SJSA1 (cell line): ENCODE data around the gene CENPU. TPM values are rescaled to one million over a fixed set of nuclear protein-coding genes. Genes with fewer than 3 reads are reported as not detected.

ENCODE experiments used
- DNase-seq, 2 experiments: peaks; one replicate each; pipeline ENCODE4 v3.0.0-alpha.2; 2015 to 2020; ENCODE audit warnings: low spot score in 2 of 2, low read depth in 1 of 2
- H3K27ac ChIP-seq: fragments of 250-450 bp; sonication (Bioruptor Pico); 2 replicates; pipeline ENCODE4 v1.5.1; 2020; ENCODE audit warnings: mild to moderate bottlenecking, moderate library complexity
- H3K27me3 ChIP-seq: fragments of 250-450 bp; sonication (Bioruptor Pico); replicated peaks from 2 replicates; pipeline ENCODE4 v1.5.1; 2020; ENCODE audit warnings: mild to moderate bottlenecking, moderate library complexity
- H3K36me3 ChIP-seq: fragments of 250-450 bp; sonication (Bioruptor Pico); 2 replicates; pipeline ENCODE4 v1.5.1; 2020; ENCODE audit warnings: mild to moderate bottlenecking
- H3K4me1 ChIP-seq: fragments of 250-450 bp; sonication (Bioruptor Pico); replicated peaks from 2 replicates; pipeline ENCODE4 v1.6.1; 2021; ENCODE audit warnings: mild to moderate bottlenecking
- H3K4me3 ChIP-seq: fragments of 250-450 bp; sonication (Bioruptor Pico); 2 replicates; pipeline ENCODE4 v1.5.1; 2020; ENCODE audit warnings: mild to moderate bottlenecking
- H3K9me3 ChIP-seq: fragments of 250-450 bp; sonication (Bioruptor Pico); replicated peaks from 2 replicates; pipeline ENCODE4 v1.5.1; 2020; ENCODE audit warnings: mild to moderate bottlenecking
- total RNA-seq: library from RNA; depleted of rRNA; stranded (reverse); fragments of >200 nt; shearing (Covaris generic); gene quantifications from 2 replicates; pipeline ENCODE4 v1.2.3, GENCODE V29; 2014

Gene CENPU
- total RNA-seq, 1 experiment from 2014 or later, result 111 TPM

DNA sequence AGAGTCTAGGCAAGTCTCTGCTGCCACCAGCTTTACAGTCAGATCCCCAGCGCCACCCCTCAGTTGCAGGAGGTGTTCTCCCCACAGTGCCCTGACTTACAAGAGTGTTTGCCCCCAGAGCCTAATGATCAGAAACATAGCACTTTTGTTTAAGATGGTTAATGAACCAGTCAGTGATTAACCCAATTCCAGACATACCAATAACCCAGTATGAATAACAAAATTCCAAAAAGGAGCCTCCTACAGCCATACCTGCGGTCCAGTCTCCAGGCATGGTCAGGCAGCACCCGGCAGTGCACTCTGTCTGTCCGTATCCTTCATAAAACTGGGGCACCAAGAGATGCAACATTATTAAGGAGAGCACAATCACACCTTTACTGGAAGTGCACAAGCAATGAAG lies 30.7 kb upstream of the CENPU start:
- no peaks in the 10 kb centered on the region for H3K27me3 ChIP-seq
- H3K36me3 ChIP-seq, result peaks cover 5% of the 10 kb centered on the region; the same call in 1 of the 2 replicates
- DNase-seq, result no peak
- H3K4me3 ChIP-seq, result no peak overlapping the region
- H3K4me1 ChIP-seq, result peaks cover 38% of the 10 kb centered on the region
- no peak overlapping the region for H3K27ac ChIP-seq
- no peaks in the 10 kb centered on the region for H3K9me3 ChIP-seq

DNA sequence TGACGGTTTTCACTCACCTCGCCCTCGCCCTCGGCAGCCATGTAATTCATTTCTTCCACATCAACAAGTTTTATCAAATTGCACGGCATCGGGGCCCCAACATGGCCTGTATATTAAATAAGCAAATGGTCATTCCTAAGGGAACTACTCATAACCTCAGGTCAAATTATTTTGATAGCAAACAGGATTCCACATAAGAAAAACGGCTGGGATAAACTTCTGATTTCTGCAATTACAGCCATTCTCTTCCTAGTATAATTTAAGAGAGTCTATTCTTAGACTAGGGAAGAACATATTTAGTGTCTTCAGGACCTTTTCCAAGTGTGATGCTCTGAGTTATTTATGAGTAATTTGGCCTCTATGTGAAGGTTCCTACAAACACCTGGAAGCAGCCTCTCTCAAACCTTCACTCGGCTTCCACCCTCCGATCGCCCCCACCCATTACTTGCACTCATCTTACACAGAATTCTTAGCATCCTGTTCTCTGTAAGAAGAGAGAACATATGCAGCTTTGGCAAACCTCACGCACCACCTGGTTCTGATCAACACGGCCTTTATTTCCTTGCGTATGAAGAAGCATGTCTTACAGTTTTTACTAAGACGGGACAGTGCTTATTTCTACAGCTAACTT lies 29.4 kb upstream of the CENPU start:
- DNase-seq, result peak in 1 of 2 experiments; percentile 6
- H3K36me3 ChIP-seq, result peaks cover 5% of the 10 kb centered on the region; the same call in 1 of the 2 replicates
- no peaks in the 10 kb centered on the region for H3K27me3 ChIP-seq

DNA sequence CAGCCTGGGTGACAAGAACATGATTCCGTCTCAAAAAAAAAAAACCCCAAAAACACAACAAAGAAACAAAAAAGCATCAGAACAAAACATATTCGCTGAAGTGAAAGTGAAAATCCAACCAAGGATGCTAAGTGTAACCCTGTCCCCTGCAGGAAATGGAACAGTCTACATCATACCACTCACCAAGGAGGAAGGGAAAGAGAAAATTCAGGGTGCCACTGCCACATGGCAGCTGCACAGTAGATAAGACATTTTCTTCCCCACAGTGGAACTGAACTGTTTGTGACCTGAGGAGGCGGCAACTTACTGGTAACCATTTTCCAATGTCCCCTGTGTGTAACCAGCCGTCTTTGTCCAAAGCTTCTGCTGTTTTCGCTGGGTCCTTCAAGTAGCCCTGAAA lies 28.2 kb upstream of the CENPU start:
- Histone ChIP-seq H3K27me3 (no peaks in the 10 kb centered on the region), H3K4me1 (peaks cover 23% of the 10 kb centered on the region)
- DNase-seq, result no peak

More for the DNA sequence above, 29.4 kb upstream of the CENPU start:
- no peaks in the 10 kb centered on the region for H3K9me3 ChIP-seq
- H3K4me1 ChIP-seq, result peaks cover 34% of the 10 kb centered on the region
- no peak overlapping the region for H3K4me3 ChIP-seq
- no peak overlapping the region for H3K27ac ChIP-seq

DNA sequence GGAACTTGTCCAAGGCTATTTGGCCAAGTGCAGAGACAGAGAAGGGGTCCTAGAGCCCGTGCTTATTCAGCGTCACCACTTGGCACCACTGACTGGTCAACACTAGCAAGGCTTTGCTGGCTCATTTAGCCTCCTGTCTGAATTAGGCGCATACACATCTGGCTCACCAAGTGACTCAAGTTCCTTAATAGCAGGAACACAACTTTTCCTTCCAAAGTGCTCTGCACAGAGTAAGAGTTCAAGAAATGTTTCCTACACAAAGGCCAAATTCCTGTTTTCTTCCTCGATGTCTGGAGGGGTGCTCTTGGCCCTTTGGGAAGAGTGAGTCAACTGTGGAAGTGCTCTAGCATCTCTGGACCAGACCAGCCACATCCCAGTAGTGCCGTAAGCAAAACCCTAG lies 26.8 kb upstream of the CENPU start:
- DNase-seq, result no peak
- no peaks in the 10 kb centered on the region for H3K9me3 ChIP-seq
- H3K27ac ChIP-seq, result no peak overlapping the region
- H3K36me3 ChIP-seq, result peaks cover 3% of the 10 kb centered on the region; the same call in 1 of the 2 replicates
- no peaks in the 10 kb centered on the region for H3K27me3 ChIP-seq
- H3K4me1 ChIP-seq, result peaks cover 20% of the 10 kb centered on the region
- no peak overlapping the region for H3K4me3 ChIP-seq

More for the DNA sequence above, 28.2 kb upstream of the CENPU start:
- H3K27ac ChIP-seq, result no peak overlapping the region
- H3K9me3 ChIP-seq, result no peaks in the 10 kb centered on the region
- H3K4me3 ChIP-seq, result no peak overlapping the region
- peaks cover 5% of the 10 kb centered on the region; the same call in 1 of the 2 replicates for H3K36me3 ChIP-seq

DNA sequence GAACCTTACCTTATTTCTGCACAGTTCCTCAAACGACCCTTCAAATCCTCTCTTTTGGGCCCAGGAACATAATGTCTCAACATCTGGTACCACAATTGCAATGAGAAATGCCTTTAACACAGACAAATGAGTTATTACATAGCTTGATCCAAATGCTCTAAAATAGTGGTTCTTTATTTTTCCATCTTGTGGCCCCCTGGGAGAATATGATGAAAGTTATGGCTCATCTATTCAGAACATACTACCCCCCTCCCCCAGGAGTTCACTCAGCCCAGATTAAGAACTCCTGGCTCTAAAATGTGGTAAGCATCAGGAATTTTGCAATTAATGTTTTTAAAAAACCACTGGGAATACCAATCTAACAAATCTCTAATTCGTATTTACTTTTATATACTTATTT lies 23.9 kb upstream of the CENPU start:
- H3K27me3 ChIP-seq, result no peaks in the 10 kb centered on the region
- DNase-seq, result no peak

DNA sequence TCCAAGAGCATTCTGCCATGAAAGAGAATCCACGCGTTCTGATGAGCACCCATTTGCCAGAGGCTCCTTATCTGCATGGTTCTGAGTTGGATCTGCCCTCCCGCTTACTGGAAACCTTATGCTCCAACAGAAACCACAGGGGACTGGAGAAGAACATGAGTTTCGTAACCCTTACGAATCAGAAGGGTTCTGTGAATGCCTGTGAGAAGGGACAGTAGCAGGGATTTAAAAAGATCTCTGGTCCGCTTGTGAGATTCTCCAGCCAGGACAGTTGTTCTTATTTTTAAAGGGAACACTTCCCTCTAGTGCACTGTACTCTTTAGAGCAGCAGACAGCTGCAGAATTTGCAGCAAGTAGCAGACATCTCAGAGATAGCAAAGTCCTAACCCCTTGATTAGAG lies 22.5 kb upstream of the CENPU start:
- H3K27me3 ChIP-seq, result no peaks in the 10 kb centered on the region
- DNase-seq, result no peak

More for the DNA sequence above, 23.9 kb upstream of the CENPU start:
- H3K36me3 ChIP-seq, result peaks cover 3% of the 10 kb centered on the region; the same call in 1 of the 2 replicates
- no peak overlapping the region for H3K4me3 ChIP-seq
- no peak overlapping the region for H3K27ac ChIP-seq
- H3K4me1 ChIP-seq, result peaks cover 20% of the 10 kb centered on the region
- no peaks in the 10 kb centered on the region for H3K9me3 ChIP-seq

DNA sequence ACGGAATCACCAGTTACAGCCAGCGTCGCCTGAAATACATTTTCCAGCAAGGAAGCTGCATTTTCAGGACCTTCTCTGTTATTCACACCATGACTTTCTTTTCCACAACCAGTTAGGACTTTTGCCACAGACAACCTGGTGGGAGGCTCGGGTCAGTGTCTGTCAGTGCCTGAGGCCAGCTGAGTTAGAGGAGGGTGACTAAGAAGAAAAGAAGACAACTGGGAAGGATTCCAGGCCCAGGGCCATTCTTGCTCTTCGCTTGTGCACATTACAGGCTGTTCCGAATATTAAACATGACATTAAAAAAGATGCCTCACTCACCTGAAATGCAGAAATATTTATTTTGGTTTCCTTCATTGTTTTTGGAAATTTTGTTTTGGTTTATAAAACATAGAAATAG lies 21.4 kb upstream of the CENPU start:
- peaks cover 14% of the 10 kb centered on the region for H3K4me1 ChIP-seq
- no peak overlapping the region for H3K27ac ChIP-seq
- H3K9me3 ChIP-seq, result no peaks in the 10 kb centered on the region
- H3K36me3 ChIP-seq, result peaks cover 3% of the 10 kb centered on the region; the same call in 1 of the 2 replicates
- peak; percentile 58 to 69 for DNase-seq
- H3K27me3 ChIP-seq, result no peaks in the 10 kb centered on the region
- no peak overlapping the region for H3K4me3 ChIP-seq

More for the DNA sequence above, 22.5 kb upstream of the CENPU start:
- peaks cover 14% of the 10 kb centered on the region for H3K4me1 ChIP-seq
- no peaks in the 10 kb centered on the region for H3K9me3 ChIP-seq
- no peak overlapping the region for H3K4me3 ChIP-seq
- no peak overlapping the region for H3K27ac ChIP-seq
- H3K36me3 ChIP-seq, result peaks cover 3% of the 10 kb centered on the region; the same call in 1 of the 2 replicates

DNA sequence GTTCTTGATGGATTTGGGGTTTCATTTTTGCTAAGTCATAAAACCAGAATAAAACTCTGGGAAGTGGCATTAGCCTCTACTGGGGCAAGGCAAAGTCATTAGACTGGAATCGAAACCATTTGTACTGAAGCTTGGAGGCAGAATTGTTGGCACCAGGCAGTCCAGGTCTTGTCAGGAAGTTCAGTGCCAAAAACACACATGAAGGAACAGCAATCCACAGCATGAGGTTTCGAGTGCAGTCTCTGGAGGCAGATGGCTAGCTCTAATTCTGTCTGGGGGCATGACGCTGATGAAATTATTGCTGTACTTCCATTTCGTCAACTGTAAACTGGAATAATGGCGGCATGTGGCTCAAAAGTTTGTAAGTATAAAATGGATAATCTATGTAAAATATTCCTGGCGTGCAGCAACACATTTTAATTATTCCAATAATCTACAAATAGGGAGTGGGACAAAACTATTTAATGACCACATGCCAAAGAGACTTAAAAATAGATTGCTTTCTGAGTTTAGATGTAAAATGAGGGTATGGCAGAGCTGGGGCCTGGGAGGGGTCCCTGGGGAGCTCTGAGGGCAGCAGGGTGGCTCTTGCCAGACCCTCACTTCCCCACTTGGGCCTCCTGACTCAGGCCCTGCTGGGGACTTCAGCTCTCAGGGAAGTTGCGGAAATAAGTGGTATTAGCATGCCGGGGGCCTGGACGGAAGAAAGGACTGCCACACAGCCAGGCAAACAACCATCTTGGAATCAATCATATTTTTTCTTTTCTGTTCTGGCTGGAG lies 18.8 kb upstream of the CENPU start:
- Histone ChIP-seq H3K4me1 (peaks cover 14% of the 10 kb centered on the region), H3K9me3 (no peaks in the 10 kb centered on the region)

DNA sequence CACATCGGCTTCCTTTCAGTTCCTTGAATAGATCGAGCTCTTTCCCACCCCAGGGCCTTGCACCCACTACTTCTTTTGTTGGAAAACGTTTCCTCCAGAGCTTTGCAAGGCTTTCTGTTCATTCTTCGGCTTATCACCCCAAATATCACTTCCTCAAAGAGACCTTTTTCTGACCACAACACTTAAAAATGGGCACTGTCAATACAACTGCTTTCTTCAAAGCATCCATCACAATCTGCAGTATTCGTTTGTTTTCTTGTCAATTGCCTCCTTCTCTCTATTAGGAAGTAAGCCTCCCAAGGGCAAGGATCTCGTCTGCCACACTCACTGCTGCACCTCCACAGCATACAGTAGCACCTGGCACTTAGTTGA lies 17.7 kb upstream of the CENPU start:
- no peak for DNase-seq
- H3K36me3 ChIP-seq, result no peaks in the 10 kb centered on the region
- peaks cover 15% of the 10 kb centered on the region for H3K4me1 ChIP-seq
- H3K27ac ChIP-seq, result no peak overlapping the region
- no peaks in the 10 kb centered on the region for H3K9me3 ChIP-seq
- no peak overlapping the region for H3K4me3 ChIP-seq
- no peaks in the 10 kb centered on the region for H3K27me3 ChIP-seq

More for the DNA sequence above, 18.8 kb upstream of the CENPU start:
- no peak overlapping the region for H3K27ac ChIP-seq
- no peaks in the 10 kb centered on the region for H3K27me3 ChIP-seq
- peaks cover 3% of the 10 kb centered on the region; the same call in 1 of the 2 replicates for H3K36me3 ChIP-seq
- no peak for DNase-seq
- no peak overlapping the region for H3K4me3 ChIP-seq

DNA sequence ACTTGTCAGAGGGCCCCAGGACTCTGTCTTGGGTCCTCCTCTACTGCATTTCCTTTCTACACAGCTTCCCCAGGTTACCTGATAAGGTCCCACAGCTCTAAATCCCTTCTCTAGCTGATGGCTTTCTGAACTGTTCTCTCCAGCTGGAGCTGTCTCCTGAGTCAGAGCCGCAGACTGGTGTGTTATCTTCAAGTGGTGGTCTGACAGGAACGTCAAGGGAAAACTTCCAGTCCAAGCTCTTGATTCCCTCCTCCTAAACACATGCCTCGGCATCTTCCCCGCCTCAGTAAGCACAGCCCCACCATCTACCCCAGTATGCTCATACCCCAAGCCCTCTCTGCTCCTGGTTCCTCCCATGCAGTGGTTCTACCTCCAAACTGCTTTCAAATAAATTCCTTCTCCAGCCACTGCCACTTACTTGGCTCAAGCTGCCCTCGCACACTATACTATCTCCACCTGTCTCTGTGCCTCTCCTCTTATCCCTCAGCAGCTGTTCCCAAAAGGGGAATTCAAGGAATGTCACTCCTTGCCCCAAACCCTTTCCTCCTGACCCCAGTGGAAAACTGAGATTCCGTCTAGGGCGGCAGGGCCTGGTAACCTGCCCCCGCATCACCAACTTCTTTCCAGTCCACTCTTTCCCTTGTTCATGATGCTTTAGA lies 17.2 kb upstream of the CENPU start:
- no peak overlapping the region for H3K27ac ChIP-seq
- H3K27me3 ChIP-seq, result no peaks in the 10 kb centered on the region
- DNase-seq, result no peak
- H3K4me3 ChIP-seq, result no peak overlapping the region
- H3K9me3 ChIP-seq, result no peaks in the 10 kb centered on the region
- peaks cover 20% of the 10 kb centered on the region for H3K4me1 ChIP-seq
- H3K36me3 ChIP-seq, result no peaks in the 10 kb centered on the region

DNA sequence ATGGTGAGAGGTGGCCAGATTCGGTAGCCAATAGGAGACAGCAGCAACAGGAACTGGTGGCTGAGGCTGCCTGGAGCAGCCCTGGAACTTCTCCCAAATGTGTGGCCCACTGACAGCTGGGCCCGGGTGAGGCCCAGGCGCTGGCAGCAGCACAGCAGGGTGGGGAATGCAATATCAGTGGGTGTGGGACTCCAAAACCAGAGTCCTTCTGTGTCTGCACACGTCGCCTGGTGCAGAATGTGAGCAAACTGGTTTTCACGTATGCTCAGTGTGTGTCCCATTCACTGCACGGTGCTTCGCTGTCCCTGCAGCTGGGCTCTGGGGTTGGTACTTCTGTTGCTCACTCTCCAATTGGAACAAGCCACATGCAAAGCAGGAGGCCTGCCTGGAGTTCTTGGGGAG lies 14.4 kb upstream of the CENPU start:
- Histone ChIP-seq H3K4me3 (no peak overlapping the region), H3K4me1 (peaks cover 8% of the 10 kb centered on the region), H3K36me3 (no peaks in the 10 kb centered on the region), H3K27me3 (no peaks in the 10 kb centered on the region), H3K27ac (no peak overlapping the region), H3K9me3 (no peaks in the 10 kb centered on the region)
- no peak for DNase-seq

DNA sequence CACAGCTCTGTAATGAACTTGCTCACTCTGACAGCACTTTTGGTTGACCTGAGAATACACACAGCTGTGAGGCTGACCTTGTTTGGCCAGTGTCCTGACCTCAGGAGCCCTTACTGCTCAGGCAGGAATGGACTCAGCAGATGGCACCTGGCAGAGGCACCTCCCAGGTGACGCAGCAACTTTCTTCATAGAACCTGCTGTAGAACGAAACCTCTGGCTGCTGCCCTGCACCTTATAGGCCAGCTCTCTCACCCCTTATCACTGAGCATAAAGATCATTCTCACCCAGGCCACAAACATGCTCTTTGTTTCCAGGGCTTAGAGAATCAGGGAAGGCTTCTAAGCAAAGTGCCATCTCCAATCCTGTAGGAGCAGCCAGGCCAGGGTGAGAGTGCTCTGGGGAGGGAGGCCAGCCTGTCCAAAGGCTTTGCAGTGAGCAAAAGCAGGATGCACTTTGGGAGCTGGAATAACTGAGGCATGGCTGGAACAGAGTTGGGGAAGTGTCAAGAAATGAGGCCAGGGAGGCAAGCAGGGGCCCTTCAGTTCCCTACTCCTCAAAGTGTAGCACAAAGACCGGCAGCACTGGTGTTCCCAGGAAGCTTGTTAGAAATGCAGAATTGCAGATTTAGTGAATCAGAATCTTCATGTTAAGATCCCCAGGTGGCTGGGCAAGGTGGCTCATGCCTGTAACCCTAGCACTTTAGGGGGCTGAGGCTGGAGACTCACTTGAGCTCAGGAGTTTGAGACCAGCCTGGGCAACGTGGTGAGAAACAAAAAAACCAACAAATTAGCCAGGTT lies 13.3 kb upstream of the CENPU start:
- DNase-seq, result no peak
- Histone ChIP-seq H3K4me3 (no peak overlapping the region), H3K27me3 (no peaks in the 10 kb centered on the region), H3K4me1 (peaks cover 8% of the 10 kb centered on the region), H3K27ac (no peak overlapping the region), H3K9me3 (no peaks in the 10 kb centered on the region), H3K36me3 (no peaks in the 10 kb centered on the region)
